Measurements from ENCODE around the gene SPRTN.

The SPRTN gene

GRCh38 chr1:231334079-231334666 lies 3.9 kb upstream of the SPRTN start:
- no peak for DNase-seq (ENCODE audit: low read depth)
- H3K4me3 ChIP-seq (ENCODE audit: low read depth, low read length): peak overlapping the region; percentile 78
- no peak for TF ChIP-seq CTCF (IDR thresholded peaks at IDR 0.05; ENCODE audit: low read depth, low read length, missing control alignments)
- in situ Hi-C loops (cut with HindIII; ENCODE audit: low sequenced_read_pairs): no loop called here

- in situ Hi-C loops (cut with HindIII; ENCODE audit: low sequenced_read_pairs): no loop called here
- H3K4me3 ChIP-seq (ENCODE audit: low read depth, low read length): peak overlapping the region; percentile 78
- TF ChIP-seq CTCF (IDR thresholded peaks at IDR 0.05; ENCODE audit: low read depth, low read length, missing control alignments): no peak
- no peak for DNase-seq (ENCODE audit: low read depth)
These were observed 3.1 kb upstream of the SPRTN start for GRCh38 chr1:231334952-231335351.

GRCh38 chr1:231335663-231336602 lies 2.2 kb upstream of the SPRTN start:
- in situ Hi-C loops (cut with HindIII; ENCODE audit: low sequenced_read_pairs): no loop called here
- H3K4me3 ChIP-seq (ENCODE audit: low read depth, low read length): peak overlapping the region; percentile 78
- DNase-seq (ENCODE audit: low read depth): no peak
- TF ChIP-seq CTCF (IDR thresholded peaks at IDR 0.05; ENCODE audit: low read depth, low read length, missing control alignments): no peak

GRCh38 chr1:231337043-231337471 lies 1.0 kb upstream of the SPRTN start:
- peak overlapping the region; percentile 78 for H3K4me3 ChIP-seq (ENCODE audit: low read depth, low read length)
- in situ Hi-C loops (cut with HindIII; ENCODE audit: low sequenced_read_pairs): no loop called here
- TF ChIP-seq CTCF (IDR thresholded peaks at IDR 0.05; ENCODE audit: low read depth, low read length, missing control alignments): no peak
- no peak for DNase-seq (ENCODE audit: low read depth)

- in situ Hi-C loops (cut with HindIII; ENCODE audit: low sequenced_read_pairs): no loop called here
These were observed 422 bp upstream of the SPRTN start, which contains the start of gene EXOC8 for GRCh38 chr1:231337472-231338269. Gene EXOC8, minus strand, starts transcription at chr1:231337852. Its CDS starts 107 bp downstream, at chr1:231337745.

More at GRCh38 chr1:231337472-231338269, 422 bp upstream of the SPRTN start, which contains the start of gene EXOC8:
- peak within 1 kb of the TSS; percentile 78 for H3K4me3 ChIP-seq (ENCODE audit: low read depth, low read length)
- DNase-seq (ENCODE audit: low read depth): peak; percentile 94
- TF ChIP-seq CTCF (IDR thresholded peaks at IDR 0.05; ENCODE audit: low read depth, low read length, missing control alignments): peak; percentile 4

Data from astrocyte of the cerebellum (primary cell).